Duodenal mucosa (tissue), 2 donors: ENCODE measurements around the gene HECTD4.
"Not testable (repeated sequence)": the region's sequence is repeated elsewhere in the genome, so short reads cannot be mapped to it uniquely, and the experiment has no call there.

Experiments
- H3K27ac ChIP-seq: one replicate; pipeline ENCODE4 v1.7.0; 2013; ENCODE audit warnings: low read depth, low read length
- H3K27me3 ChIP-seq, 2 donors: one replicate each; pipeline ENCODE4 v1.7.0; 2013; ENCODE audit warnings: low read length in 2 of 2, control low read depth in 1 of 2; ENCODE audit not compliant: insufficient read depth in 2 of 2, control insufficient read depth in 1 of 2
- H3K36me3 ChIP-seq, 2 donors: one replicate each; pipeline ENCODE4 v1.7.0; 2013; ENCODE audit warnings: low read length in 2 of 2, control low read depth in 1 of 2; ENCODE audit not compliant: insufficient read depth in 2 of 2, control insufficient read depth in 1 of 2
- H3K4me1 ChIP-seq, 2 donors: one replicate each; pipeline ENCODE4 v1.7.0; 2013; ENCODE audit warnings: low read length in 2 of 2, control low read depth in 1 of 2; ENCODE audit not compliant: insufficient read depth in 2 of 2, control insufficient read depth in 1 of 2
- H3K4me3 ChIP-seq, 2 donors: one replicate each; pipeline ENCODE4 v1.7.0; 2013; ENCODE audit warnings: low read length in 2 of 2, low read depth in 1 of 2
- H3K9ac ChIP-seq, 2 donors: one replicate each; pipeline ENCODE4 v1.7.0; 2013; ENCODE audit warnings: low read length in 2 of 2, low read depth in 1 of 2
- H3K9me3 ChIP-seq, 2 donors: one replicate each; pipeline ENCODE4 v1.7.0; 2013; ENCODE audit warnings: low read length in 2 of 2, control low read depth in 1 of 2; ENCODE audit not compliant: control insufficient read depth in 1 of 2

HECTD4 gene

GRCh38 chr12:112160611-112161010, 221.6 kb downstream of the HECTD4 start:
- Histone ChIP-seq H3K4me3 (no peak overlapping the region), H3K9me3 (peaks cover 0 to 4% of the 10 kb centered on the region in 2 donors), H3K27me3 (no peaks in the 10 kb centered on the region), H3K27ac (no peak overlapping the region), H3K4me1 (no peaks in the 10 kb centered on the region), H3K36me3 (peaks cover 8 to 55% of the 10 kb centered on the region in 2 donors), H3K9ac (no peak overlapping the region)

- H3K9ac ChIP-seq, result no peak overlapping the region
- H3K27ac ChIP-seq, result no peak overlapping the region
- no peaks in the 10 kb centered on the region for H3K27me3 ChIP-seq
- H3K9me3 ChIP-seq, result peaks cover 0 to 4% of the 10 kb centered on the region in 2 donors
- no peaks in the 10 kb centered on the region for H3K4me1 ChIP-seq
- H3K36me3 ChIP-seq, result peaks cover 8 to 55% of the 10 kb centered on the region in 2 donors
- no peak overlapping the region for H3K4me3 ChIP-seq
These were observed 223.1 kb downstream of the HECTD4 start for GRCh38 chr12:112159146-112159541.

- H3K27me3 ChIP-seq, H3K4me3 ChIP-seq, H3K9me3 ChIP-seq, H3K4me1 ChIP-seq, H3K27ac ChIP-seq, H3K9ac ChIP-seq: not testable (repeated sequence)
- peaks cover 8 to 59% of the 10 kb centered on the region in 2 donors for H3K36me3 ChIP-seq
These were observed 223.6 kb downstream of the HECTD4 start for GRCh38 chr12:112158461-112159145.

- H3K9ac ChIP-seq, result no peak overlapping the region
- H3K4me3 ChIP-seq, result no peak overlapping the region
- H3K27ac ChIP-seq, result no peak overlapping the region
- peaks cover 0 to 4% of the 10 kb centered on the region in 2 donors for H3K9me3 ChIP-seq
- H3K27me3 ChIP-seq, result no peaks in the 10 kb centered on the region
- peaks cover 0 to 6% of the 10 kb centered on the region in 2 donors for H3K4me1 ChIP-seq
- peaks cover 27 to 60% of the 10 kb centered on the region in 2 donors for H3K36me3 ChIP-seq
These were observed 228.4 kb downstream of the HECTD4 start for GRCh38 chr12:112153893-112154219.

- Histone ChIP-seq H3K27ac (no peak overlapping the region), H3K9me3 (peaks cover 0 to 2% of the 10 kb centered on the region in 2 donors), H3K4me3 (no peak overlapping the region), H3K4me1 (peaks cover 0 to 6% of the 10 kb centered on the region in 2 donors), H3K27me3 (no peaks in the 10 kb centered on the region), H3K36me3 (peaks cover 33 to 59% of the 10 kb centered on the region in 2 donors), H3K9ac (no peak overlapping the region)
These were observed 228.9 kb downstream of the HECTD4 start for GRCh38 chr12:112153181-112153892.

GRCh38 chr12:112151766-112152541, 230.3 kb downstream of the HECTD4 start:
- H3K27me3 ChIP-seq, result no peaks in the 10 kb centered on the region
- H3K27ac ChIP-seq, result no peak overlapping the region
- peaks cover 38 to 66% of the 10 kb centered on the region in 2 donors for H3K36me3 ChIP-seq
- H3K4me3 ChIP-seq, result no peak overlapping the region
- H3K4me1 ChIP-seq, result peaks cover 0 to 6% of the 10 kb centered on the region in 2 donors
- H3K9me3 ChIP-seq, result no peaks in the 10 kb centered on the region
- H3K9ac ChIP-seq, result no peak overlapping the region

- no peaks in the 10 kb centered on the region for H3K27me3 ChIP-seq
These were observed 232.6 kb downstream of the HECTD4 start for GRCh38 chr12:112149596-112149995.

GRCh38 chr12:112148031-112148513, 234.2 kb downstream of the HECTD4 start:
- H3K27ac ChIP-seq, result no peak overlapping the region
- no peaks in the 10 kb centered on the region for H3K27me3 ChIP-seq
- H3K4me3 ChIP-seq, result no peak overlapping the region
- H3K4me1 ChIP-seq, result peaks cover 0 to 6% of the 10 kb centered on the region in 2 donors
- H3K9ac ChIP-seq, result no peak overlapping the region
- H3K36me3 ChIP-seq, result peaks cover 46 to 84% of the 10 kb centered on the region in 2 donors
- no peaks in the 10 kb centered on the region for H3K9me3 ChIP-seq

More at GRCh38 chr12:112149596-112149995, 232.6 kb downstream of the HECTD4 start:
- Histone ChIP-seq H3K9ac (no peak overlapping the region), H3K4me3 (no peak overlapping the region), H3K36me3 (peaks cover 48 to 86% of the 10 kb centered on the region in 2 donors), H3K4me1 (peaks cover 0 to 6% of the 10 kb centered on the region in 2 donors), H3K9me3 (no peaks in the 10 kb centered on the region), H3K27ac (no peak overlapping the region)

GRCh38 chr12:112146123-112146522, 236.1 kb downstream of the HECTD4 start:
- peaks cover 38 to 82% of the 10 kb centered on the region in 2 donors for H3K36me3 ChIP-seq
- no peak overlapping the region for H3K9ac ChIP-seq
- H3K4me3 ChIP-seq, result no peak overlapping the region
- H3K27me3 ChIP-seq, result no peaks in the 10 kb centered on the region
- H3K9me3 ChIP-seq, result no peaks in the 10 kb centered on the region
- no peaks in the 10 kb centered on the region for H3K4me1 ChIP-seq
- no peak overlapping the region for H3K27ac ChIP-seq

- H3K36me3 ChIP-seq, result peaks cover 31 to 88% of the 10 kb centered on the region in 2 donors
- no peaks in the 10 kb centered on the region for H3K9me3 ChIP-seq
- no peak overlapping the region for H3K4me3 ChIP-seq
- H3K27ac ChIP-seq, result no peak overlapping the region
- no peak overlapping the region for H3K9ac ChIP-seq
- no peaks in the 10 kb centered on the region for H3K27me3 ChIP-seq
- no peaks in the 10 kb centered on the region for H3K4me1 ChIP-seq
These were observed 241.5 kb downstream of the HECTD4 start for GRCh38 chr12:112140728-112141127.
